ENCODE results near the gene TRIM17. TPM values are rescaled to one million over a fixed set of nuclear protein-coding genes. Genes with fewer than 3 reads are reported as not detected.

TRIM17 gene
- polyA plus RNA-seq, 1 donor from 2014 or later: 0.14 TPM

- Histone ChIP-seq H3K4me3 (ENCODE audit: low read length) (peak overlapping the region; percentile 78), H3K79me2 (replicated peaks; ENCODE audit: insufficient read depth, low read length) (peaks cover 23% of the 10 kb centered on the region), H3K36me3 (ENCODE audit: insufficient read depth, low read length) (no peaks in the 10 kb centered on the region), H4K20me1 (ENCODE audit: insufficient read depth) (no peaks in the 10 kb centered on the region), H3K9me3 (ENCODE audit: low read length) (no peaks in the 10 kb centered on the region), H3F3A (ENCODE audit: insufficient read depth, low read length, poor library complexity, severe bottlenecking) (no peaks in the 10 kb centered on the region), H3K27ac (ENCODE audit: low read length) (peak overlapping the region; percentile 69), H3K9ac (ENCODE audit: low read length) (peak overlapping the region; percentile 85), H2AFZ (ENCODE audit: low read depth, low read length) (no peak overlapping the region), H3K9me2 (ENCODE audit: insufficient read depth, low read length) (no peaks in the 10 kb centered on the region), H3K27me3 (ENCODE audit: insufficient read depth, low read depth, low read length) (no peaks in the 10 kb centered on the region), H3K4me2 (ENCODE audit: low read length) (peak overlapping the region; percentile 25)
- TF ChIP-seq CTCF (IDR thresholded peaks at IDR 0.05; ENCODE audit: poor library complexity, severe bottlenecking) (no peak), TAF1 (IDR thresholded peaks at IDR 0.05; ENCODE audit: low read depth) (no peak), MXI1 (conservative IDR thresholded peaks at IDR 0.05; ENCODE audit: poor library complexity, severe bottlenecking) (no peak), REST (IDR thresholded peaks at IDR 0.05; ENCODE audit: borderline replicate concordance) (no peak)
Measured at GRCh38 chr1:228463009-228463558, 46.4 kb upstream of the TRIM17 start.

- no peaks in the 10 kb centered on the region for H4K20me1 ChIP-seq (ENCODE audit: insufficient read depth)
- no peak overlapping the region for H2AFZ ChIP-seq (ENCODE audit: low read depth, low read length)
- peak overlapping the region; percentile 78 for H3K4me3 ChIP-seq (ENCODE audit: low read length)
- H3K27ac ChIP-seq (ENCODE audit: low read length): no peak overlapping the region
- no peak overlapping the region for H3K9ac ChIP-seq (ENCODE audit: low read length)
- no peaks in the 10 kb centered on the region for H3K36me3 ChIP-seq (ENCODE audit: insufficient read depth, low read length)
- H3K9me2 ChIP-seq (ENCODE audit: insufficient read depth, low read length): no peaks in the 10 kb centered on the region
- H3K27me3 ChIP-seq (ENCODE audit: insufficient read depth, low read depth, low read length): no peaks in the 10 kb centered on the region
- no peaks in the 10 kb centered on the region for H3F3A ChIP-seq (ENCODE audit: insufficient read depth, low read length, poor library complexity, severe bottlenecking)
- H3K79me2 ChIP-seq (replicated peaks; ENCODE audit: insufficient read depth, low read length): peaks cover 23% of the 10 kb centered on the region
- no peaks in the 10 kb centered on the region for H3K9me3 ChIP-seq (ENCODE audit: low read length)
- peak overlapping the region; percentile 9 for H3K4me2 ChIP-seq (ENCODE audit: low read length)
- TF ChIP-seq SMC3 (conservative IDR thresholded peaks at IDR 0.05; ENCODE audit: poor library complexity) (no peak), TAF1 (IDR thresholded peaks at IDR 0.05; ENCODE audit: low read depth) (no peak), POLR2AphosphoS5 (IDR thresholded peaks at IDR 0.05) (no peak), REST (IDR thresholded peaks at IDR 0.05; ENCODE audit: borderline replicate concordance) (no peak), RAD21 (conservative IDR thresholded peaks at IDR 0.05) (no peak), CTCF (IDR thresholded peaks at IDR 0.05; ENCODE audit: poor library complexity, severe bottlenecking) (no peak), MXI1 (conservative IDR thresholded peaks at IDR 0.05; ENCODE audit: poor library complexity, severe bottlenecking) (no peak), EZH2 (IDR thresholded peaks at IDR 0.05; ENCODE audit: borderline replicate concordance, insufficient read depth, low read length, poor library complexity, severe bottlenecking) (no peak), EP300 (conservative IDR thresholded peaks at IDR 0.05; ENCODE audit: poor library complexity, severe bottlenecking) (no peak)
Measured at GRCh38 chr1:228462560-228462959, 45.9 kb upstream of the TRIM17 start.
